NCI-H1048 (cell line): ENCODE measurements around the gene NCAPG2.
"Not testable (repeated sequence)": the region's sequence is repeated elsewhere in the genome, so short reads cannot be mapped to it uniquely, and the experiment has no call there.

Source experiments
- DNase-seq: peaks from one replicate; lab custom pipeline; 2025; lab: John Stamatoyannopoulos, UW

The NCAPG2 gene

DNA sequence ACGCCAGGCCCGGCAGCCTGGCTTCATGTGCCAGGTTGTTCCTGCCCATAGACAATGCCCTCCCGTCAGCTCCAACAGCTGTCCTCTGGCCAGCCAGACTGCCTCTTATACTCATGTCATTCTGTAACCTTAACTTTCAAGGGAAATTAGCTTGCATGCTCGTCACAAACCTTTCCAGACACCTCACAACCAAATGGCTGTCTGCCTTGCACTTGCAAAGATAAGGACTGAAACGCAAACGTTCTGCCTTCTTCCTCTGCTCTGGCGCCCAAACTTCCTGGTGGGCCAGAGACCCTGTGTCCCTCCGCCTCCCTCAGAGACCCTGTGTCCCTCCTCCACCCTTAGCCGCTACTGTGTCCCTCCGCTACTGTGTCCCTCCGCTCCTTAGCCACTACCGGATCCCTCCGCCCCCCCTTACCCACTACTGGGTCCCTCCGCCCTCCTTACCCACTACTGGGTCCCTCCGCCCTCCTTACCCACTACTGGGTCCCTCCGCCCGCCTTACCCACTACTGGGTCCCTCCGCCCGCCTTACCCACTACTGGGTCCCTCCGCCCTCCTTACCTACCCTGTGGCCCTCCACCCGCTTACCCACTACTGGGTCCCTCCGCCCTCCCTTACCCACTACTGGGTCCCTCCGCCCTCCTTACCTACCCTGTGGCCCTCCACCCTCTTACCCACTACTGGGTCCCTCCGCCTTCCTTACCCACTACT, 37.5 kb downstream of the NCAPG2 start:
- not testable (repeated sequence) for DNase-seq

DNA sequence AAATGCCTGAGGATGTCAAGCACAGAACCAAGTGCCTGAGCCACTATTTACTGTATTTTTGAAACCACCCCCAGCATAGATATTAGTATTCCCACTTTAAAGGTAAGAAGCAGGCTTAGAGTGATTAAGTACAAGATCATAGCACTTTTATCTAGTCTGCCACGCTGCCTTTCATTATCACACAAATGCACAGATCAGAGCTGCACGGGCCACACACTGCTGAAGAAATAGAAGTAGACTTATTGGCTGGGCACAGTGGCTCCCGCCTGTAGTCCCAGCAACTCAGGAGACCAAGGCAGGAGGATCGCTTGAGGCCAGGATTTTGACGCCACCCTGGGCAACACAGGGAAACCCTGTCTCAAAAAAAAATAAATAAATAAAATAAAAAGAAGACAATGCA, 38.2 kb downstream of the NCAPG2 start:
- DNase-seq, result no peak

DNA sequence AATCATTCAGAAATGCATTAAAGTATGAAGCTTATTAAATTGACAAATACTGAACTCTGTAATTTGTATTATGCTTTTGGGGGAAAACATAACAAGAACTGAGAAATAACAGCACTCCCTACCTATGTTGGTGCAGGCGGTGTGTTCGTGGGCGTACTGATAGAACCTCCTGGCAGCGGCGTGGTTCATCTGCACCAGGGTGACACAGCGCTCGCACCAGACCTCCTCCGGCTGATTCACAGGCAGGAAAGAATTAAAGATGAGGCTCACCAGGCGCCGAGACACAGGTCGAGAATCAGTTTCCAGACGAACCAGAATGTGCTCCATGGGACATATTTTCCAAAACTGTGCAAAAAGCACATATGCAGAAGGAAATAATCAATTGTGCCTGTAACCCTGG, 40.2 kb downstream of the NCAPG2 start:
- no peak for DNase-seq

DNA sequence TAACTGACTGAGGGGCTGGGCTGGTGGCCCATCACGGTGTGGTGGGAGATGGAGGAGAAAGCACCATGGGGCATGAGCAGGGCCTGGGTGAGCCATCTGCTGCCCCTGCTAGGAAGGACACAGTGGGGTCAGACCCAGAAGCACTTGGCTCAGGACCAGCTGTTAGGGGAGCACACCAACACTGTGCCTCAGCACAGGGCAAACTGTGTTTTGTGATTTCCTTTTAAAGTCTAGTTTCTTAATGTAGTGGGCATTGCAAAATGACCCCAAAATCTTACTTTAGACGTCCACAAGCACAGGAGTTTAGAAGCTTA, 41.2 kb downstream of the NCAPG2 start:
- no peak for DNase-seq

GRCh38 chr7:158662610-158663427, 41.8 kb downstream of the NCAPG2 start:
- no peak for DNase-seq

DNA sequence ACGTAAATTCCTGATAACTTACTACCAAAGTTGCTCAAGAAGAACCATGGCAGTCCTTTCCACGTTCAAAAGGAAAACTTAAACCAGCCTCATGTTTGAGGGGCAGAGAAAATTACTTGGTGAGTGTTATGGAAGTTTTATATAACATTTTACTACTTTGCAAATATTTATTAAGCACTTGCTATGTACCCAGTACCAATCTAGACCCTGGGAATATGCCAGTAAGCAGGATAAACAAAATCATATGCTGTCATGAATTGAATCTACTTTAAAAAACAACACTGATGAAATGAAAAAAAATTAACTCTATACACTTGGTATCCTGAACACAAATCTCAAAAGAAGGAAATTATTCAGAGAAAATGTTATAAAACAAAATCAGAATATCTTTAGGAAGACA, 46.1 kb downstream of the NCAPG2 start:
- no peak for DNase-seq

- no peak for DNase-seq
These were observed 47.3 kb downstream of the NCAPG2 start for GRCh38 chr7:158657189-158657746.

DNA sequence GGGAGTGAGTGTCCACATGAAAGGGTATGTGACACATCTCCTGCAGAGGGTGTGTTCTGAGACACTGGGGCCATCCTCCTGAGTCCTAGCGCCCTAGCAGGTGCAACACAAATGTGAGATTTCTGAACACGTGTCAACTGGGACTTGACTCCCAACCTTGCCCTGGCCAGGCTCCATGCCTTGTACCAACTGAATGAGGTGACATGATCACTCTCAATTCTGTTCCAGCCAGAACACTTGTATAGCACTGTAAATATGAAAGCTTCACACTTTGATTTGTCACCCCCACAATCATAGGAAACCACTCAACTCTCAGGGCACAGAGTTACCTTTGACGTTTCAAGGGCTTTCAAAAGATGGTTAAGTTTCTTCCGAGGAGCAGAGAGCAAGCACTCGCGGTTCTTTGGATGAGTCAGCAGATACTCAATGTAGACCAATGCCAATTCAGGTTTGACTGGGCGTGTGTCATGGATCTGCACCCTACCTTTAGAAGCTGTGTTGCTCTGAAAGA, 48.6 kb downstream of the NCAPG2 start:
- DNase-seq, result no peak

GRCh38 chr7:158655507-158655906, 49.1 kb downstream of the NCAPG2 start:
- DNase-seq, result no peak

GRCh38 chr7:158651968-158652565, 52.5 kb downstream of the NCAPG2 start:
- no peak for DNase-seq

GRCh38 chr7:158650821-158651225, 53.8 kb downstream of the NCAPG2 start:
- DNase-seq, result no peak

GRCh38 chr7:158649279-158649678, 55.3 kb downstream of the NCAPG2 start:
- DNase-seq, result no peak

GRCh38 chr7:158648787-158649186, 55.8 kb downstream of the NCAPG2 start:
- DNase-seq, result no peak

DNA sequence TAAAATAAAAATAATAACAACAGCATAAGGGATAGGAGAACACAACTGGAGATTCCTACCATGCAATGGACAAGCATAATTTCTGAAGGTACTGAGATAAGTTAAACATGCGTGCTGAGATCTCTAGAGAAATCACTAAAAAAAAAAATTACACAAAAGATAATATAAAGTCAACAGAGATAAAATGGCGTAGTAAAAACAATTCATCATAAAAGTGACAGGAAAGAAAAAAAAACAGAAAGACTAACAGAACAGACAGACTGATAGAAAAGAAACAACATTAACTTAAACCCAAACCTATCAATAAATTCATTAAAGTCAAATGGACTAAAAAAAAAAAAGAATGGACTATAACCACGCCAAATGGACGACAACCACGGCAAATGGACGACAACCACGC, 56.4 kb downstream of the NCAPG2 start:
- DNase-seq, result no peak

DNA sequence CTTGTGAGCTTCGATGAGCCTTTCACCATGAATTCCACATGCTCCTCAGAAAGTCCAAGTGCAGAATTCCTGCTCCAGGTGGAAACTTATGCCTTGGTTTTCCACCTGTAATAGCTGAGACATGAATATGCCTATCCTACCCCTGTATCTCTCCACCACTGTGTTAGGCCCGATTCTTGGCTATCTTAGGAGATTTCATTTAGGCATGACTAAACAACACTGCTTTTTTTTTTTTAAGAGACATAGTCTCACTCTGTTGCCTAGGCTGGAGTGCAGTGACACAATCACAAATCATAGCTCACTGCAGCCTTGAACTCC, 57.2 kb downstream of the NCAPG2 start:
- DNase-seq, result no peak

- DNase-seq, result no peak
These were observed 57.7 kb downstream of the NCAPG2 start for GRCh38 chr7:158646766-158647474.

- no peak for DNase-seq
These were observed 58.8 kb downstream of the NCAPG2 start for GRCh38 chr7:158645842-158646241.

DNA sequence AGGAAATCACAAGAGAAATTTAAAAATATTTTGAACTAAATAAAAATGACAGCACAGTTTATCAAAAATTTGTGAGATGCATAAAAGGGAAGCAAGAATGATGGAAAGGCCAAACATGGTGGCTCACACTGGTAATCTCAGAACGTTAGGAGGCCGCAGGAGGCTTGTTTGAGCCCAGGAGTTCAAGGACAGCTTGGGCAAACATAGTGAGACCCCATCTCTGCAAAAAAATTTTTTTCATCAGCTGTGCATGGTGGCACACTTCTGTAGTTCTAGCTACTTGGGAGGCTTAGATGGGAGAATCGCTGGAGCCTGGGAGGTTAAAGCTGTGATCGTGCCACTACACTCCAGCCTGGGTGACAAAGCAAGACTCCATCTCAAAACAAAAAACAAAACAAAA, 62.5 kb downstream of the NCAPG2 start:
- DNase-seq, result no peak

DNA sequence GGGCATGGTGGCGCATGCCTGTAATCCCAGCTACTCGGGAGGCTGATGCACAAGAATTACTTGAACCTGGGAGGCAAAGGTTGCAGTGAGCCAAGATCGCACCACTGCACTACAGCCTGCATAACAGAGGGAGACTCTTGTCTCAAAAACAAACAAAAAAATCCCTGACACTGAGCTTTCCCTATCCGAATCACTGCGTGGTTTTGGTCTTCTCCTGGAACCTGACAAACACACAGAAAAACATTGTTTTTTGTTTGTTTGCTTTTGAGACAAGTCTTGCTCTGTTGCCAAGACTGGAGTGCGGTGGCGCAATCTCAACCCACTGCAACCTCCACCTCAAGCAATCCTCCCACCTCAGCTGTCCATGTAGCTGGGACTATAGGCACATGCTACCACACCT, 66.6 kb downstream of the NCAPG2 start:
- no peak for DNase-seq

DNA sequence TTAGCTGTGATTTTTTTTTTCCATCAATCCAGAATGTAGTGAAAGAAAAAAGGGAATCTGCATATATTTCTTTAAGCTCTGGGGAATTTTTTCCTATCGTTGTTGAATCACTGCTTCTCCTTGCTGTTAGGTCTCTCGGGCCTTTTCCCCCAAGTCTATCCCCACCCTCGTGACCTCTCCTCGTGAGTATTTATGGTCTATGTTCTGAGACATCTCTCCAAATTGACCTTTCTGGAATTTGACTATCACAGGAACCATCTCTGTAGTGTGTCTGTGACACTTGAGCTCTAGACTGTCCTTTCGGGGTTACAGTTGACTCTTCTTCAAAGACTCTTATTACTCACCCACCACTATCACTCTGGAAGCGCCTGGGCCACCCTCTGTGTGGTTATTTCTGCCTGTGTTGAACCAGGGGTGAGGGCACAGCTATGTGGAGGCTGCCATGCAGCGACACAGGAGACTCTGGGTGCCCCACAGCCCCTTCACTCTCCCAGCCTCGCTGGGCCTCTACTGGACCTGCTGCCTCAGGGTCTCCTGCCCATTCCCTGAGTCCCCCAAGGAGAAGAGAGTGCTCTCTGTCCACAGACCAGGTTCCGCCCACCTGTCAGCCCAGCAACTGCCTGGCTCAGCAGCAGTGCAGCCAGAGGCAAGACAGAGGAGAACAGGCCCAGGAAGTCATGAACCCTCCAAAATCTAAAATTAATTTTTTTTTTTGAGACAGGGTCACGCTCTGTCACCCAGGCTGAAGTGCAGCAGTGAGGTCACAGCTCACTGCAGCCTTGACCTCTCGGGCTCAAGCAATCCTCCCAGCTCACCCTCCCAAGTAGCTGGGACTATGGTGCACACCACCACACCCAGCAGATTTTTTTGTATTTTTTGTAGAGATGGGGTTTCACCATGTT, 71.3 kb downstream of the NCAPG2 start:
- DNase-seq, result no peak

- no peak for DNase-seq
These were observed 72.9 kb downstream of the NCAPG2 start for GRCh38 chr7:158631574-158632195.
